ENCODE measurements around the gene NDUFS7.
"Not testable (repeated sequence)": the region's sequence is repeated elsewhere in the genome, so short reads cannot be mapped to it uniquely, and the experiment has no call there.

The NDUFS7 gene

GRCh38 chr19:1420085-1420484 lies 36.4 kb downstream of the NDUFS7 start:
- not testable (repeated sequence) for DNase-seq

- no peak for DNase-seq
These were observed 36.9 kb downstream of the NDUFS7 start for GRCh38 chr19:1420590-1420989.

GRCh38 chr19:1421218-1421957 lies 37.7 kb downstream of the NDUFS7 start:
- DNase-seq, result no peak

GRCh38 chr19:1421958-1422305 lies 38.2 kb downstream of the NDUFS7 start:
- DNase-seq, result no peak

GRCh38 chr19:1422360-1422759 lies 38.7 kb downstream of the NDUFS7 start:
- DNase-seq, result no peak

- DNase-seq, result no peak
These were observed 39.2 kb downstream of the NDUFS7 start for GRCh38 chr19:1422943-1423342.

GRCh38 chr19:1423436-1424191 lies 39.9 kb downstream of the NDUFS7 start:
- no peak for DNase-seq

GRCh38 chr19:1424192-1424955 lies 40.7 kb downstream of the NDUFS7 start:
- no peak for DNase-seq

GRCh38 chr19:1425102-1425837 lies 41.6 kb downstream of the NDUFS7 start:
- no peak for DNase-seq

- no peak for DNase-seq
These were observed 42.2 kb downstream of the NDUFS7 start for GRCh38 chr19:1425902-1426301.

GRCh38 chr19:1426736-1427135 lies 43.0 kb downstream of the NDUFS7 start:
- no peak for DNase-seq

GRCh38 chr19:1427221-1427920 lies 43.7 kb downstream of the NDUFS7 start:
- no peak for DNase-seq

GRCh38 chr19:1428738-1429391 lies 45.2 kb downstream of the NDUFS7 start:
- no peak for DNase-seq

- no peak for DNase-seq
These were observed 46.0 kb downstream of the NDUFS7 start for GRCh38 chr19:1429750-1430149.

GRCh38 chr19:1430246-1430645 lies 46.5 kb downstream of the NDUFS7 start:
- DNase-seq, result no peak

GRCh38 chr19:1431759-1432506 lies 48.2 kb downstream of the NDUFS7 start:
- no peak for DNase-seq

- DNase-seq, result no peak
These were observed 48.8 kb downstream of the NDUFS7 start for GRCh38 chr19:1432507-1432887.

GRCh38 chr19:1433119-1434039 lies 49.7 kb downstream of the NDUFS7 start:
- DNase-seq, result no peak

GRCh38 chr19:1434040-1434366 lies 50.3 kb downstream of the NDUFS7 start:
- no peak for DNase-seq

GRCh38 chr19:1434577-1435060 lies 50.9 kb downstream of the NDUFS7 start:
- DNase-seq, result no peak

Data from CD4-positive, alpha-beta T cell treated with Interleukin-17A for 4 hours (primary cell).